Superior temporal gyrus (tissue), 1 donor: ENCODE data around the gene DNLZ.

ENCODE experiments used
- DNase-seq: peaks from one replicate; pipeline ENCODE4 v3.0.0-alpha.2; 2016; ENCODE audit errors: extremely low spot score

Gene DNLZ

GRCh38 chr9:136396219-136396515, 32.6 kb upstream of the DNLZ start:
- no peak for DNase-seq

- DNase-seq = no peak
Observed at GRCh38 chr9:136395345-136396218, 32.0 kb upstream of the DNLZ start.

- DNase-seq = no peak
Observed at GRCh38 chr9:136395020-136395340, 31.4 kb upstream of the DNLZ start.

GRCh38 chr9:136394312-136395019, 30.9 kb upstream of the DNLZ start:
- no peak for DNase-seq

GRCh38 chr9:136393531-136393930, 30.0 kb upstream of the DNLZ start:
- no peak for DNase-seq

- DNase-seq = no peak
Observed at GRCh38 chr9:136392538-136393449, 29.2 kb upstream of the DNLZ start.

- no peak for DNase-seq
Observed at GRCh38 chr9:136391737-136392537, 28.4 kb upstream of the DNLZ start.

- no peak for DNase-seq
Observed at GRCh38 chr9:136389396-136389795, 25.9 kb upstream of the DNLZ start.

GRCh38 chr9:136387217-136387616, 23.7 kb upstream of the DNLZ start:
- DNase-seq = no peak

GRCh38 chr9:136386018-136386417, 22.5 kb upstream of the DNLZ start:
- DNase-seq = no peak

- DNase-seq = no peak
Observed at GRCh38 chr9:136385015-136385414, 21.5 kb upstream of the DNLZ start.

- no peak for DNase-seq
Observed at GRCh38 chr9:136383436-136383835, 19.9 kb upstream of the DNLZ start.

GRCh38 chr9:136381966-136382513, 18.5 kb upstream of the DNLZ start:
- DNase-seq = no peak

- DNase-seq = no peak
Observed at GRCh38 chr9:136381311-136381710, 17.8 kb upstream of the DNLZ start.

- no peak for DNase-seq
Observed at GRCh38 chr9:136380381-136380780, 16.8 kb upstream of the DNLZ start.

GRCh38 chr9:136379891-136380290, 16.3 kb upstream of the DNLZ start:
- no peak for DNase-seq

- DNase-seq = no peak
Observed at GRCh38 chr9:136379401-136379800, 15.9 kb upstream of the DNLZ start.

- no peak for DNase-seq
Observed at GRCh38 chr9:136379003-136379287, 15.4 kb upstream of the DNLZ start.

GRCh38 chr9:136378170-136379002, 14.8 kb upstream of the DNLZ start:
- DNase-seq = no peak

GRCh38 chr9:136377341-136378169, 14.0 kb upstream of the DNLZ start:
- DNase-seq = no peak
